GM12878 (cell line): Measurements from ENCODE around the gene RYR2. TPM values are rescaled to one million over a fixed set of nuclear protein-coding genes. Genes with fewer than 3 reads are reported as not detected.

Experiments used
- BCL11A ChIP-seq: IDR thresholded peaks from 2 replicates; pipeline ENCODE4 v1.6.1; 2011; ENCODE audit warnings: low read depth, low read length
- CHD1 ChIP-seq: IDR thresholded peaks from 2 replicates; pipeline ENCODE4 v1.6.1; 2012; ENCODE audit warnings: low read depth, low read length, improper control_type of control experiment
- CREB1 ChIP-seq: IDR thresholded peaks from 2 replicates; pipeline ENCODE4 v1.6.1; 2012; ENCODE audit warnings: low read depth, mild to moderate bottlenecking, inconsistent platforms
- CREM ChIP-seq: IDR thresholded peaks from 2 replicates; pipeline ENCODE4 v1.6.1; 2014; ENCODE audit warnings: antibody characterized with exemption, low read depth
- DPF2 ChIP-seq: fragments of 450-650 bp; IDR thresholded peaks from 2 replicates; pipeline ENCODE4 v1.6.1; 2017; ENCODE audit warnings: mild to moderate bottlenecking
- MTA2 ChIP-seq: fragments of 450-650 bp; IDR thresholded peaks from 2 replicates; pipeline ENCODE4 v1.6.1; 2016; ENCODE audit warnings: low read depth, mild to moderate bottlenecking, moderate library complexity
- NFIC ChIP-seq: IDR thresholded peaks from 2 replicates; pipeline ENCODE4 v1.6.1; 2012; ENCODE audit warnings: low read depth, mild to moderate bottlenecking, inconsistent platforms, low read length, moderate library complexity
- NRF1 ChIP-seq: conservative IDR thresholded peaks from 2 replicates; pipeline ENCODE4 v1.6.1; 2011; ENCODE audit warnings: mild to moderate bottlenecking, low read depth, low read length, improper control_type of control experiment
- SRF ChIP-seq, 2 experiments: IDR thresholded peaks; 2 replicates each; pipeline ENCODE4 v1.6.1; 2011; ENCODE audit warnings: low read depth in 2 of 2, low read length in 2 of 2, mild to moderate bottlenecking in 1 of 2, moderate library complexity in 1 of 2
- YY1 ChIP-seq: IDR thresholded peaks from 2 replicates; pipeline ENCODE4 v1.6.1; 2011; ENCODE audit warnings: low read depth, mild to moderate bottlenecking, low read length
- polyA plus RNA-seq, 11 experiments: library from polyadenylated mRNA; depleted of rRNA in 4 of 11; unstranded in 6 of 11; stranded (reverse) in 5 of 11; fragments of >200 nt; fragmentation: Nextera tagmentation in 4 of 11; fragmentation: Illumina TruSeq in 1 of 11; extraction: Ambion mirVana in 4 of 11; extraction: Trizol in 1 of 11; gene quantifications; 1 replicate in 1 of 11; 2 replicates in 10 of 11; pipeline versions ENCODE4 v1.2.1 to v1.2.3, GENCODE V29; 2011 to 2016; ENCODE audit warnings: inconsistent platforms in 2 of 11, missing spikeins in 2 of 11, low read depth in 1 of 11
- total RNA-seq, 4 experiments: library from RNA; depleted of rRNA in 3 of 4; stranded (reverse); fragments of >200 nt in 3 of 4; fragmentation: Illumina TruSeq in 1 of 4; extraction: Trizol in 1 of 4; gene quantifications; 2 replicates each; pipeline versions ENCODE4 v1.2.1 to v1.2.3, GENCODE V29; 2013 to 2021
- TF ChIP-seq, protein P1 (sequence below): fragments of 450-650 bp; conservative IDR thresholded peaks from 2 replicates; pipeline ENCODE4 v1.6.1; 2017; ENCODE audit warnings: mild to moderate bottlenecking, moderate library complexity
- TF ChIP-seq, protein P2 (sequence below): IDR thresholded peaks from 2 replicates; pipeline ENCODE4 v1.6.1; 2012; ENCODE audit warnings: mild to moderate bottlenecking, low read depth, low read length

RYR2 gene
- total and polyA plus RNA-seq, 10 of the 15 experiments (the other 5 are each of a cell fraction or from before 2014, with no cell fraction given): 0.01 to 0.04 TPM; not detected in 8

DNA sequence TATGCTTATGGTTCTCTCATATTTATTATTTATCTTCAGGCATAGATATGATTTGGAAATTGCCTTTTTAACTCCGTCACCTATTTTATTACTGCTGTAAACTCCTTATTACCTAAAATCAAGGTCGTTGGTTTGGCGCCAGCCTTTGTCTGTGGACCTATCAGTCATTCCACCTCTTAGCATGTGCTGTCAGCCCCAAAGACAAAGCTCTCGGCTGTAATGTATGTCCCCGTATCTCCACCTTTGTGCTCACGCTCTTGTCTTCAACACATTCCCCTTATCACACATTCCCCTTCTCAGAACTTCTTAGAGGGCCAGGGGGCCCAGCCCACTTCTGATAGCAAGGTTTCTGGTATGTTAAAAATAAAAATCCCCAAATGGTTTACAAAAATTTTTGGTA, 342.2 kb downstream of the RYR2 start (continued):
- TF ChIP-seq NFIC (no peak), CREM (no peak), SRF (IDR thresholded peaks at IDR 0.05; ENCODE audit: low read depth in 2 of 2, low read length in 2 of 2) (no peak), YY1 (no peak), NRF1 (no peak), BCL11A (no peak), CHD1 (no peak), MTA2 (no peak), CREB1 (no peak), DPF2 (no peak)
- TF ChIP-seq, protein P1, sequence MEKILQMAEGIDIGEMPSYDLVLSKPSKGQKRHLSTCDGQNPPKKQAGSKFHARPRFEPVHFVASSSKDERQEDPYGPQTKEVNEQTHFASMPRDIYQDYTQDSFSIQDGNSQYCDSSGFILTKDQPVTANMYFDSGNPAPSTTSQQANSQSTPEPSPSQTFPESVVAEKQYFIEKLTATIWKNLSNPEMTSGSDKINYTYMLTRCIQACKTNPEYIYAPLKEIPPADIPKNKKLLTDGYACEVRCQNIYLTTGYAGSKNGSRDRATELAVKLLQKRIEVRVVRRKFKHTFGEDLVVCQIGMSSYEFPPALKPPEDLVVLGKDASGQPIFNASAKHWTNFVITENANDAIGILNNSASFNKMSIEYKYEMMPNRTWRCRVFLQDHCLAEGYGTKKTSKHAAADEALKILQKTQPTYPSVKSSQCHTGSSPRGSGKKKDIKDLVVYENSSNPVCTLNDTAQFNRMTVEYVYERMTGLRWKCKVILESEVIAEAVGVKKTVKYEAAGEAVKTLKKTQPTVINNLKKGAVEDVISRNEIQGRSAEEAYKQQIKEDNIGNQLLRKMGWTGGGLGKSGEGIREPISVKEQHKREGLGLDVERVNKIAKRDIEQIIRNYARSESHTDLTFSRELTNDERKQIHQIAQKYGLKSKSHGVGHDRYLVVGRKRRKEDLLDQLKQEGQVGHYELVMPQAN: no peak
- TF ChIP-seq, protein P2, sequence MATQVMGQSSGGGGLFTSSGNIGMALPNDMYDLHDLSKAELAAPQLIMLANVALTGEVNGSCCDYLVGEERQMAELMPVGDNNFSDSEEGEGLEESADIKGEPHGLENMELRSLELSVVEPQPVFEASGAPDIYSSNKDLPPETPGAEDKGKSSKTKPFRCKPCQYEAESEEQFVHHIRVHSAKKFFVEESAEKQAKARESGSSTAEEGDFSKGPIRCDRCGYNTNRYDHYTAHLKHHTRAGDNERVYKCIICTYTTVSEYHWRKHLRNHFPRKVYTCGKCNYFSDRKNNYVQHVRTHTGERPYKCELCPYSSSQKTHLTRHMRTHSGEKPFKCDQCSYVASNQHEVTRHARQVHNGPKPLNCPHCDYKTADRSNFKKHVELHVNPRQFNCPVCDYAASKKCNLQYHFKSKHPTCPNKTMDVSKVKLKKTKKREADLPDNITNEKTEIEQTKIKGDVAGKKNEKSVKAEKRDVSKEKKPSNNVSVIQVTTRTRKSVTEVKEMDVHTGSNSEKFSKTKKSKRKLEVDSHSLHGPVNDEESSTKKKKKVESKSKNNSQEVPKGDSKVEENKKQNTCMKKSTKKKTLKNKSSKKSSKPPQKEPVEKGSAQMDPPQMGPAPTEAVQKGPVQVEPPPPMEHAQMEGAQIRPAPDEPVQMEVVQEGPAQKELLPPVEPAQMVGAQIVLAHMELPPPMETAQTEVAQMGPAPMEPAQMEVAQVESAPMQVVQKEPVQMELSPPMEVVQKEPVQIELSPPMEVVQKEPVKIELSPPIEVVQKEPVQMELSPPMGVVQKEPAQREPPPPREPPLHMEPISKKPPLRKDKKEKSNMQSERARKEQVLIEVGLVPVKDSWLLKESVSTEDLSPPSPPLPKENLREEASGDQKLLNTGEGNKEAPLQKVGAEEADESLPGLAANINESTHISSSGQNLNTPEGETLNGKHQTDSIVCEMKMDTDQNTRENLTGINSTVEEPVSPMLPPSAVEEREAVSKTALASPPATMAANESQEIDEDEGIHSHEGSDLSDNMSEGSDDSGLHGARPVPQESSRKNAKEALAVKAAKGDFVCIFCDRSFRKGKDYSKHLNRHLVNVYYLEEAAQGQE: no peak
